HCT116 (cell line): Measurements from ENCODE around the gene NKRF. TPM values are rescaled to one million over a fixed set of nuclear protein-coding genes. Genes with fewer than 3 reads are reported as not detected.

ENCODE experiments used
- ATAC-seq: fragments of 200-7000 bp; cut with Tn5 transposase; 2 replicates; pipeline ENCODE4 v1.9.1; 2020; ENCODE audit warnings: mild to moderate bottlenecking, moderate library complexity
- BruUV-seq: library from RNA; stranded (reverse); fragments of 400-500 nt; replicated peaks from 2 replicates; lab custom pipeline; 2021; lab: Mats Ljungman, UMichigan
- CTCF ChIA-PET: fragments of 300-600 bp; sonication (Branson Sonifier 250); formaldehyde crosslinking; loops from one replicate; lab custom pipeline; 2021; ENCODE audit warnings: antibody characterized with exemption; lab: Charles Lee
- POLR2A ChIA-PET: fragments of 300-600, 350-600 bp; sonication (Branson Sonifier 250); formaldehyde crosslinking; loops from one replicate; lab custom pipeline; 2021; ENCODE audit warnings: antibody characterized with exemption; lab: Charles Lee
- RAD21 ChIA-PET, 2 experiments: fragments of 300-600 bp; sonication (Branson Sonifier 250); formaldehyde crosslinking; loops; one replicate each; lab custom pipeline; 2023; ENCODE audit warnings: low total read pairs in 2 of 2; ENCODE audit not compliant: uncharacterized antibody in 2 of 2, unreplicated experiment in 2 of 2, low non-redundant PET in 1 of 2; lab: Charles Lee
- DNase-seq: peaks from one replicate; pipeline ENCODE4 v3.0.0-alpha.2; 2010; ENCODE audit warnings: low read depth, low spot score
- H2AFZ ChIP-seq: fragments of 200-600 bp; shearing (Covaris generic), sonication (generic); 2 replicates; pipeline ENCODE4 v1.6.1; 2017; ENCODE audit warnings: low read depth, mixed run types, mixed read lengths, antibody characterized with exemption, low read length; ENCODE audit not compliant: poor library complexity, severe bottlenecking
- H3K27ac ChIP-seq: 2 replicates; pipeline ENCODE4 v1.5.1; 2012; ENCODE audit warnings: low read depth, low read length
- H3K27me3 ChIP-seq: fragments of 200-600 bp; sonication (generic); 2 replicates; pipeline ENCODE4 v1.6.1; 2016; ENCODE audit warnings: mixed run types, low read length, mixed read lengths; ENCODE audit not compliant: insufficient read depth
- H3K36me3 ChIP-seq, 2 experiments: fragments of 200-500 bp in 1 of 2; fragments of 200-600 bp in 1 of 2; sonication (Bioruptor generic) in 1 of 2; sonication (generic) in 1 of 2; 2 replicates each; pipeline versions ENCODE4 v1.5.1 to v1.6.1; 2014 to 2016; ENCODE audit warnings: low read length in 2 of 2, inconsistent platforms in 1 of 2, mixed read lengths in 1 of 2, mixed run types in 1 of 2; ENCODE audit not compliant: insufficient read depth in 2 of 2, control insufficient read depth in 1 of 2
- H3K4me1 ChIP-seq, 2 experiments: fragments of 200-600 bp in 1 of 2; sonication (generic) in 1 of 2; 2 replicates each; pipeline versions ENCODE4 v1.5.1 to v1.6.1; 2012 to 2017; ENCODE audit warnings: low read length in 2 of 2, inconsistent platforms in 1 of 2, mild to moderate bottlenecking in 1 of 2, mixed read lengths in 1 of 2, mixed run types in 1 of 2, moderate library complexity in 1 of 2; ENCODE audit not compliant: insufficient read depth in 2 of 2, control insufficient read depth in 1 of 2
- H3K4me2 ChIP-seq: fragments of 200-600 bp; sonication (generic); 2 replicates; pipeline ENCODE4 v1.6.1; 2017; ENCODE audit warnings: mixed run types, low read length, mixed read lengths
- H3K4me3 ChIP-seq, 2 experiments: fragments of 200-600 bp in 1 of 2; sonication (generic) in 1 of 2; replicated peaks in 1 of 2; 2 replicates each; pipeline ENCODE4 v1.5.1; 2011 to 2016; ENCODE audit warnings: low read length in 2 of 2, control low read depth in 1 of 2, low read depth in 1 of 2, mild to moderate bottlenecking in 1 of 2, mixed read lengths in 1 of 2, mixed run types in 1 of 2
- H3K79me2 ChIP-seq: fragments of 200-600 bp; sonication (generic); 2 replicates; pipeline ENCODE4 v1.6.1; 2017; ENCODE audit warnings: mild to moderate bottlenecking, mixed run types, low read length, moderate library complexity, mixed read lengths; ENCODE audit not compliant: insufficient read depth
- H3K9ac ChIP-seq: fragments of 200-600 bp; sonication (generic); 2 replicates; pipeline ENCODE4 v1.6.1; 2016; ENCODE audit warnings: low read length, mixed read lengths
- H3K9me2 ChIP-seq: fragments of 200-600 bp; sonication (generic), shearing (Covaris generic); 2 replicates; pipeline ENCODE4 v1.6.1; 2017; ENCODE audit warnings: mixed run types, mild to moderate bottlenecking, moderate library complexity; ENCODE audit not compliant: insufficient read depth
- H3K9me3 ChIP-seq, 2 experiments: fragments of 200-500 bp in 1 of 2; fragments of 200-600 bp in 1 of 2; sonication (Bioruptor generic) in 1 of 2; sonication (generic) in 1 of 2; 2 replicates each; pipeline ENCODE4 v1.6.1; 2014 to 2017; ENCODE audit warnings: low read length in 2 of 2, mixed read lengths in 2 of 2, inconsistent platforms in 1 of 2, low read depth in 1 of 2, mild to moderate bottlenecking in 1 of 2, mixed run types in 1 of 2, moderate library complexity in 1 of 2; ENCODE audit not compliant: control insufficient read depth in 1 of 2, insufficient read depth in 1 of 2
- H4K20me1 ChIP-seq: fragments of 200-600 bp; sonication (generic), shearing (Covaris generic); 2 replicates; pipeline ENCODE4 v1.6.1; 2017; ENCODE audit warnings: mixed run types, mild to moderate bottlenecking, moderate library complexity; ENCODE audit not compliant: insufficient read depth
- CBX3 ChIP-seq: IDR thresholded peaks from 2 replicates; pipeline ENCODE4 v1.6.1; 2012; ENCODE audit warnings: low read depth
- CTCF ChIP-seq, 3 experiments: fragments of 200-600 bp in 1 of 3; sonication (generic) in 1 of 3; IDR thresholded peaks in 2 of 3; conservative IDR thresholded peaks in 1 of 3; 2 replicates each; pipeline ENCODE4 v1.5.1; 2012 to 2017; ENCODE audit warnings: low read depth in 2 of 3, low read length in 2 of 3, antibody characterized with exemption in 1 of 3, borderline replicate concordance in 1 of 3, control low read depth in 1 of 3, mild to moderate bottlenecking in 1 of 3, mixed read lengths in 1 of 3, mixed run types in 1 of 3, moderate library complexity in 1 of 3; ENCODE audit not compliant: insufficient read depth in 1 of 3
- EGR1 ChIP-seq: IDR thresholded peaks from 2 replicates; pipeline ENCODE4 v1.6.1; 2012; ENCODE audit warnings: low read depth
- ELF1 ChIP-seq: IDR thresholded peaks from 2 replicates; pipeline ENCODE4 v1.6.1; 2012; ENCODE audit warnings: low read depth, borderline replicate concordance
- EZH2 ChIP-seq: fragments of 200-600 bp; sonication (generic); IDR thresholded peaks from 2 replicates; pipeline ENCODE4 v1.6.1; 2017; ENCODE audit warnings: antibody characterized with exemption, mixed run types
- EZH2phosphoT487 ChIP-seq: fragments of 200-600 bp; IDR thresholded peaks from 2 replicates; pipeline ENCODE4 v1.6.1; 2018; ENCODE audit warnings: antibody characterized with exemption, borderline replicate concordance
- FOSL1 ChIP-seq: IDR thresholded peaks from 2 replicates; pipeline ENCODE4 v1.6.1; 2012; ENCODE audit warnings: low read depth
- POLR2A ChIP-seq: IDR thresholded peaks from 2 replicates; pipeline ENCODE4 v1.7.0; 2011; ENCODE audit warnings: borderline replicate concordance; ENCODE audit not compliant: insufficient read depth, insufficient read length; ENCODE audit errors: extremely low read depth
- POLR2AphosphoS5 ChIP-seq: IDR thresholded peaks from 2 replicates; pipeline ENCODE4 v1.6.1; 2011; ENCODE audit warnings: mild to moderate bottlenecking, low read depth, low read length, moderate library complexity
- RAD21 ChIP-seq: IDR thresholded peaks from 2 replicates; pipeline ENCODE4 v1.6.1; 2012; ENCODE audit warnings: low read depth, mild to moderate bottlenecking
- SIN3A ChIP-seq: IDR thresholded peaks from 2 replicates; pipeline ENCODE4 v1.6.1; 2012; ENCODE audit warnings: low read depth
- SRF ChIP-seq: IDR thresholded peaks from 2 replicates; pipeline ENCODE4 v1.6.1; 2012; ENCODE audit warnings: low read depth
- TCF7L2 ChIP-seq: IDR thresholded peaks from 2 replicates; pipeline ENCODE4 v1.7.0; 2011; ENCODE audit warnings: borderline replicate concordance, inconsistent platforms; ENCODE audit not compliant: insufficient read depth, insufficient read length; ENCODE audit errors: extremely low read depth
- YY1 ChIP-seq: IDR thresholded peaks from 2 replicates; pipeline ENCODE4 v1.6.1; 2011; ENCODE audit warnings: low read length, low read depth, moderate library complexity, mild to moderate bottlenecking; ENCODE audit not compliant: insufficient replicate concordance; ENCODE audit errors: extremely low read depth
- ZNF274 ChIP-seq: fragments of 200-500 bp; sonication (Bioruptor generic); IDR thresholded peaks from 2 replicates; pipeline ENCODE4 v1.6.1; 2014; ENCODE audit warnings: mild to moderate bottlenecking, low read depth, low read length, inconsistent platforms
- intact Hi-C: fragments of 100-400 bp; cut with micrococcal nuclease; formaldehyde crosslinking; loops from 2 replicates; pipeline ENCODE4 v1.10.0; 2022
- total RNA-seq: library from RNA; stranded (reverse); gene quantifications from one replicate; pipeline ENCODE4 v1.2.1, GENCODE V29; 2021; ENCODE audit not compliant: unreplicated experiment

The NKRF gene
- total RNA-seq, 1 experiment from 2014 or later: 22.8 TPM

- no peaks in the 10 kb centered on the region for H3K79me2 ChIP-seq
- no peak overlapping the region for H2AFZ ChIP-seq
- H3K9ac ChIP-seq: no peak overlapping the region
- no peaks in the 10 kb centered on the region for H3K36me3 ChIP-seq
- ChIA-PET CTCF (no interaction called here), RAD21 (no interaction called here), POLR2A (no interaction called here)
- no peaks in the 10 kb centered on the region for H3K4me1 ChIP-seq
- DNase-seq (no peak), ATAC-seq (no peak)
- no peaks in the 10 kb centered on the region for H3K9me2 ChIP-seq
- H3K4me3 ChIP-seq: no peak overlapping the region
- TF ChIP-seq EZH2phosphoT487: no peak
- no peak for TF ChIP-seq ZNF274
- TF ChIP-seq RAD21: no peak
- no peak for TF ChIP-seq CTCF (IDR thresholded peaks at IDR 0.05 in 2 of 3, conservative IDR thresholded peaks at IDR 0.05 in 1 of 3; ENCODE audit: borderline replicate concordance in 1 of 3, insufficient read depth in 1 of 3, low read depth in 2 of 3, low read length in 2 of 3)
- TF ChIP-seq ELF1: no peak
- TF ChIP-seq POLR2AphosphoS5: no peak
- no peak for TF ChIP-seq EZH2
- no peak for TF ChIP-seq SIN3A
- TF ChIP-seq TCF7L2: no peak
- no peak for TF ChIP-seq SRF
- no peak for TF ChIP-seq FOSL1
- TF ChIP-seq POLR2A: no peak
- no peak for TF ChIP-seq EGR1
- TF ChIP-seq YY1: no peak
- TF ChIP-seq CBX3: no peak
- H3K27me3 ChIP-seq: no peaks in the 10 kb centered on the region
- H3K27ac ChIP-seq: no peak overlapping the region
- BruUV-seq: no TSS peak
- H3K9me3 ChIP-seq: no peaks in the 10 kb centered on the region
- intact Hi-C loops: no loop called here
- no peak overlapping the region for H3K4me2 ChIP-seq
- no peaks in the 10 kb centered on the region for H4K20me1 ChIP-seq
Observed at GRCh38 chrX:119618439-119618838, 12.2 kb upstream of the NKRF start.
